CD14-positive monocyte (primary cell): ENCODE results near the gene MUC6. TPM values are rescaled to one million over a fixed set of nuclear protein-coding genes. Genes with fewer than 3 reads are reported as not detected.

Experiments
- DNase-seq, 3 donors: peaks; one replicate each; pipeline ENCODE4 v3.0.0-alpha.2; 2011 to 2022
- H2AFZ ChIP-seq: 2 replicates; pipeline ENCODE4 v1.6.0; 2012; ENCODE audit warnings: mild to moderate bottlenecking, low read depth, low read length, inconsistent platforms; ENCODE audit not compliant: insufficient read depth, poor library complexity, severe bottlenecking
- H3K27ac ChIP-seq, 2 donors: 1 replicate in 1 of 2; 2 replicates in 1 of 2; pipeline ENCODE4 v1.5.1; 2012 to 2013; ENCODE audit warnings: low read length in 2 of 2, control low read depth in 1 of 2, inconsistent platforms in 1 of 2, low read depth in 1 of 2, mild to moderate bottlenecking in 1 of 2
- H3K27me3 ChIP-seq, 2 donors: one replicate each; pipeline versions ENCODE4 v1.6.0 to v1.6.1; 2011 to 2013; ENCODE audit warnings: low read length in 2 of 2; ENCODE audit not compliant: control insufficient read depth in 2 of 2, insufficient read depth in 2 of 2
- H3K36me3 ChIP-seq, 2 donors: replicated peaks in 1 of 2; 1 replicate in 1 of 2; 2 replicates in 1 of 2; pipeline versions ENCODE4 v1.5.1 to v1.6.1; 2012 to 2013; ENCODE audit warnings: low read length in 2 of 2, control low read depth in 1 of 2, inconsistent platforms in 1 of 2, mild to moderate bottlenecking in 1 of 2; ENCODE audit not compliant: insufficient read depth in 2 of 2, control insufficient read depth in 1 of 2
- H3K4me1 ChIP-seq, 2 donors: 1 replicate in 1 of 2; 2 replicates in 1 of 2; pipeline versions ENCODE4 v1.5.1 to v1.6.1; 2012 to 2013; ENCODE audit warnings: low read length in 2 of 2, control low read depth in 1 of 2, inconsistent platforms in 1 of 2, mild to moderate bottlenecking in 1 of 2, moderate library complexity in 1 of 2; ENCODE audit not compliant: insufficient read depth in 2 of 2, control insufficient read depth in 1 of 2
- H3K4me2 ChIP-seq: replicated peaks from 2 replicates; pipeline ENCODE3; 2012; ENCODE audit warnings: low read length, moderate library complexity, mild to moderate bottlenecking; ENCODE audit not compliant: poor library complexity, severe bottlenecking; ENCODE audit errors: extremely low read depth
- H3K4me3 ChIP-seq, 3 experiments: fragments of 200-600 bp in 1 of 3; sonication (generic) in 1 of 3; replicated peaks in 1 of 3; 1 replicate in 2 of 3; 2 replicates in 1 of 3; pipeline ENCODE4 v1.5.1; 2011 to 2013; ENCODE audit warnings: low read length in 3 of 3, mild to moderate bottlenecking in 3 of 3, control low read depth in 2 of 3, low read depth in 2 of 3, inconsistent platforms in 1 of 3, moderate library complexity in 1 of 3
- H3K79me2 ChIP-seq: 2 replicates; pipeline ENCODE4 v1.6.0; 2012; ENCODE audit warnings: mild to moderate bottlenecking, control low read depth, inconsistent platforms, low read length, moderate library complexity; ENCODE audit not compliant: insufficient read depth
- H3K9ac ChIP-seq: 2 replicates; pipeline ENCODE4 v1.6.0; 2017; ENCODE audit warnings: low read length, mild to moderate bottlenecking; ENCODE audit not compliant: insufficient read depth, poor library complexity, severe bottlenecking
- H3K9me3 ChIP-seq, 2 donors: replicated peaks in 1 of 2; 1 replicate in 1 of 2; 2 replicates in 1 of 2; pipeline versions ENCODE4 v1.5.1 to v1.6.1; 2012 to 2013; ENCODE audit warnings: low read length in 2 of 2, control low read depth in 1 of 2; ENCODE audit not compliant: control insufficient read depth in 1 of 2, insufficient read depth in 1 of 2
- H4K20me1 ChIP-seq: 2 replicates; pipeline ENCODE4 v1.6.0; 2012; ENCODE audit warnings: mild to moderate bottlenecking, low read length, control low read depth, moderate library complexity; ENCODE audit not compliant: insufficient read depth
- H3K27ac Mint-ChIP-seq, 7 donors: one replicate each; pipeline ENCODE4 v1.8.0; 2020; ENCODE audit warnings: mild to moderate bottlenecking in 7 of 7, mixed read lengths in 7 of 7, moderate library complexity in 6 of 7, inconsistent platforms in 2 of 7
- H3K27me3 Mint-ChIP-seq, 3 donors: one replicate each; pipeline ENCODE4 v1.8.0; 2021 to 2022; ENCODE audit warnings: low read depth in 3 of 3, mild to moderate bottlenecking in 3 of 3, mixed read lengths in 3 of 3, moderate library complexity in 3 of 3, inconsistent platforms in 1 of 3
- H3K36me3 Mint-ChIP-seq, 2 donors: one replicate each; pipeline ENCODE4 v1.8.0; 2020; ENCODE audit warnings: mixed read lengths in 2 of 2, inconsistent platforms in 1 of 2, mild to moderate bottlenecking in 1 of 2
- H3K4me1 Mint-ChIP-seq: one replicate; pipeline ENCODE4 v1.8.0; 2020; ENCODE audit warnings: mild to moderate bottlenecking, mixed read lengths
- H3K4me3 Mint-ChIP-seq, 2 donors: one replicate each; pipeline ENCODE4 v1.8.0; 2020; ENCODE audit warnings: mild to moderate bottlenecking in 2 of 2, mixed read lengths in 2 of 2, moderate library complexity in 1 of 2
- H3K9me3 Mint-ChIP-seq, 7 donors: one replicate each; pipeline ENCODE4 v1.8.0; 2020 to 2022; ENCODE audit warnings: mixed read lengths in 7 of 7, mild to moderate bottlenecking in 6 of 7, moderate library complexity in 6 of 7, inconsistent platforms in 2 of 7
- WGBS: methylation state at CpG from one replicate; pipeline ENCODE4 v1.1.5; 2013; ENCODE audit warnings: missing lambda C conversion rate; ENCODE audit not compliant: insufficient coverage; 5-methylcytosine and 5-hydroxymethylcytosine counted together
- intact Hi-C, 2 donors: fragments of 100-400 bp; cut with micrococcal nuclease; formaldehyde crosslinking; loops; one replicate each; pipeline versions ENCODE4 v1.15.0 to v1.15.1; 2023
- polyA plus RNA-seq, 3 donors: library from polyadenylated mRNA; depleted of rRNA in 1 of 3; unstranded in 2 of 3; stranded (reverse) in 1 of 3; fragments of 300-500 nt in 2 of 3; fragments of >200 nt in 1 of 3; fragmentation: Illumina TruSeq in 2 of 3; gene quantifications; 1 replicate in 2 of 3; 2 replicates in 1 of 3; pipeline ENCODE4 v1.2.3, GENCODE V29; 2012 to 2021
- TF ChIP-seq, protein P1 (sequence below): fragments of 200-600 bp; IDR thresholded peaks from one replicate; pipeline ENCODE4 v1.8.0; 2022; ENCODE audit warnings: antibody characterized with exemption, mild to moderate bottlenecking

Gene MUC6
- polyA plus RNA-seq, 3 donors = not detected

DNA sequence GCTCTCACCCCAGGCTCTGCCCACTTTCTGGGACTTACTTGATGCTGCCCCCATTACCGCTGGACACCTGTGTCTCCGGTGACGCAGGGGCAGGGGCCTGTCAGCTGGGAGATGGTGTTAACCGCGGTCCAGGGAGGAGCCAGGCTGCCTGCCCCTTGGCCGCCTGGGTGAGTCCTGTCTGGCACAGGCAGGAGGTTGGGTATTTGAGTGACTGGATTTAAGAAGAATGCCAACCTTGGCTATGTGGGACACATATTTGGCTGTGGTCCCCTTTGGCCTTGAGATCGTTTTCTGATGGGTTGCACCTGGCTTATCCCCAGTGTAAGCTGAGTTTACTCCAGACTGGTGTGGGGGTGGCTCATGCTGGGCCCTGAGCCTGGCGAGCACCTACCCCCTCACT is 2.5 kb downstream of the MUC6 start:
- H3K27me3 ChIP-seq = no peaks in the 10 kb centered on the region
- H3K27ac ChIP-seq = no peak overlapping the region
- Mint-ChIP-seq H3K27me3 (peaks cover 0 to 2% (median 1%) of the 10 kb centered on the region in 3 donors), H3K36me3 (no peaks in the 10 kb centered on the region), H3K4me3 (no peak overlapping the region), H3K4me1 (no peaks in the 10 kb centered on the region), H3K9me3 (peaks cover 0 to 6% (median 2%) of the 10 kb centered on the region in 7 donors), H3K27ac (no peak overlapping the region)
- TF ChIP-seq, protein P1, sequence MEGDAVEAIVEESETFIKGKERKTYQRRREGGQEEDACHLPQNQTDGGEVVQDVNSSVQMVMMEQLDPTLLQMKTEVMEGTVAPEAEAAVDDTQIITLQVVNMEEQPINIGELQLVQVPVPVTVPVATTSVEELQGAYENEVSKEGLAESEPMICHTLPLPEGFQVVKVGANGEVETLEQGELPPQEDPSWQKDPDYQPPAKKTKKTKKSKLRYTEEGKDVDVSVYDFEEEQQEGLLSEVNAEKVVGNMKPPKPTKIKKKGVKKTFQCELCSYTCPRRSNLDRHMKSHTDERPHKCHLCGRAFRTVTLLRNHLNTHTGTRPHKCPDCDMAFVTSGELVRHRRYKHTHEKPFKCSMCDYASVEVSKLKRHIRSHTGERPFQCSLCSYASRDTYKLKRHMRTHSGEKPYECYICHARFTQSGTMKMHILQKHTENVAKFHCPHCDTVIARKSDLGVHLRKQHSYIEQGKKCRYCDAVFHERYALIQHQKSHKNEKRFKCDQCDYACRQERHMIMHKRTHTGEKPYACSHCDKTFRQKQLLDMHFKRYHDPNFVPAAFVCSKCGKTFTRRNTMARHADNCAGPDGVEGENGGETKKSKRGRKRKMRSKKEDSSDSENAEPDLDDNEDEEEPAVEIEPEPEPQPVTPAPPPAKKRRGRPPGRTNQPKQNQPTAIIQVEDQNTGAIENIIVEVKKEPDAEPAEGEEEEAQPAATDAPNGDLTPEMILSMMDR = no peak
- WGBS = 99% methylated on average over 7 of the region's 8 CpGs
- H3K4me3 ChIP-seq = no peak overlapping the region
- no peak overlapping the region for H3K4me2 ChIP-seq
- intact Hi-C loops = no loop called here
- H3K79me2 ChIP-seq = no peaks in the 10 kb centered on the region
- no peak overlapping the region for H2AFZ ChIP-seq
- no peaks in the 10 kb centered on the region for H3K36me3 ChIP-seq
- no peaks in the 10 kb centered on the region for H3K4me1 ChIP-seq
- H4K20me1 ChIP-seq = no peaks in the 10 kb centered on the region
- DNase-seq = no peak
- no peak overlapping the region for H3K9ac ChIP-seq
- H3K9me3 ChIP-seq = no peaks in the 10 kb centered on the region

DNA sequence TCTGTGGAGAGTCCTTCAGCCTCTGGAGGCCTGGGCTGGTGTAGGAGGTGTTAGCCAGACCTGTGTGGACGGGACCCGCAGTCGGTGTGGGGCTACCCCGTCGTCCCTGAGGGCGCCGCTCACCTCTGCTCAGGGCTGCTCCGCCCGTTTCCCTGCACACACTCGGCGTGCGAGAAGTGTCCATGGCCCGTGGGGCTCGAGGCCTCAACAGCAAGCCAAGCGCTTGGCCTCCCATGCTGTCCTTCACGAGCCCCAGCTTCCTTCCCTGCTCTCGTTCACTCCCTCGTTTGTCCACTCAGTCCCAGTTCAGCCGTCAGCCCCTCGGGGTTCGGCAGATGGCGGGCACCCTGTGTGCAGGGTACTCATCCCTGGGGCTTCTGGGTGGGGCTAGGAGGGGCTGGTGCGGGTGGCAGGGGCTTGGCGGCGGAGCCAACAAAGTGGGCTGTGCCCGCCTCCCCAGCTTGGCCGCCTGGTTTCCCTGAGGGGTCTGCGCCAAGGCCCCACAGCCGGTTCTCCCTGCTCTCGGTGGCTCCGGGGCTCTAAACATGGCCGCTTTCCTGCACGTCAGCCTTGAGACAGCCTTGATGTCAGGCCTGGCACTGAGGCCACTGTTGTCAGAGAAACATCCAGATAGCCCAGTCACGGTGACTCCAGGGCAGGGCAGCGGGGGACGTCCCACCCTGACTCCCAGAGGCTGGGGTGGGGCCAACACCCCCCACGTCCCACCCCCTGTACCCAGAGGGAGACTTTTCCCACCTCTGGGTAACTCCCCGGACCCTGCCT is 3.3 kb downstream of the MUC6 start:
- no peak overlapping the region for H3K4me2 ChIP-seq
- DNase-seq = no peak
- no peak overlapping the region for H3K4me3 ChIP-seq
- no peak overlapping the region for H3K9ac ChIP-seq
- Mint-ChIP-seq H3K4me3 (no peak overlapping the region), H3K9me3 (peaks cover 0 to 6% (median 2%) of the 10 kb centered on the region in 7 donors), H3K27me3 (peaks cover 0 to 3% (median 2%) of the 10 kb centered on the region in 3 donors), H3K27ac (no peak overlapping the region), H3K4me1 (no peaks in the 10 kb centered on the region), H3K36me3 (no peaks in the 10 kb centered on the region)
- H3K36me3 ChIP-seq = no peaks in the 10 kb centered on the region
- TF ChIP-seq, protein P1 = no peak
- H3K27me3 ChIP-seq = no peaks in the 10 kb centered on the region
- WGBS = 88% methylated on average over 31 of the region's 38 CpGs
- intact Hi-C loops = no loop called here
- no peak overlapping the region for H2AFZ ChIP-seq
- H3K79me2 ChIP-seq = no peaks in the 10 kb centered on the region
- no peak overlapping the region for H3K27ac ChIP-seq
- no peaks in the 10 kb centered on the region for H4K20me1 ChIP-seq
- no peaks in the 10 kb centered on the region for H3K9me3 ChIP-seq
- no peaks in the 10 kb centered on the region for H3K4me1 ChIP-seq
